Measurements from ENCODE around the gene PAXX.

PAXX gene

GRCh38 chr9:136964833-136965422 lies 27.3 kb upstream of the PAXX start:
- Histone ChIP-seq H3K4me2 (ENCODE audit: low read length, poor library complexity, severe bottlenecking) (no peak overlapping the region), H3K18ac (ENCODE audit: low read depth in 1 of 2, low read length in 2 of 2) (no peak overlapping the region), H2BK120ac (ENCODE audit: low read depth, low read length) (no peak overlapping the region), H2BK5ac (ENCODE audit: low read depth, low read length, poor library complexity, severe bottlenecking) (no peak overlapping the region), H4K91ac (ENCODE audit: low read length) (no peak overlapping the region), H3K14ac (ENCODE audit: low read length in 2 of 2) (peak overlapping the region in 1 of 2 experiments; percentile 22), H3K23ac (ENCODE audit: low read length in 2 of 2) (no peak overlapping the region), H3K9me3 (ENCODE audit: control insufficient read depth, low read length) (no peaks in the 10 kb centered on the region), H2AK5ac (ENCODE audit: low read length, severe bottlenecking) (no peak overlapping the region), H3K4me3 (ENCODE audit: insufficient read depth in 1 of 2, low read depth in 1 of 2, low read length in 2 of 2) (no peak overlapping the region), H3K9ac (ENCODE audit: low read length) (no peak overlapping the region), H3K4ac (ENCODE audit: low read depth in 1 of 2, low read length in 2 of 2) (no peak overlapping the region), H2BK15ac (ENCODE audit: low read depth, poor library complexity, severe bottlenecking) (no peak overlapping the region), H3K4me1 (ENCODE audit: control insufficient read depth, insufficient read depth, low read depth, low read length) (peaks cover 18% of the 10 kb centered on the region), H3K27ac (ENCODE audit: low read length, poor library complexity, severe bottlenecking) (no peak overlapping the region), H4K8ac (ENCODE audit: low read length) (no peak overlapping the region), H2AFZ (ENCODE audit: low read depth, low read length) (no peak overlapping the region), H3K36me3 (ENCODE audit: control insufficient read depth in 1 of 2, insufficient read depth in 2 of 2, low read depth in 1 of 2, low read length in 2 of 2) (no peaks in the 10 kb centered on the region), H2BK12ac (ENCODE audit: low read length in 2 of 2) (no peak overlapping the region), H3K27me3 (ENCODE audit: control insufficient read depth in 1 of 2, insufficient read depth in 1 of 2, low read length in 2 of 2) (peaks cover 0 to 22% of the 10 kb centered on the region in 2 experiments), H3K79me1 (replicated peaks; ENCODE audit: low read length, poor library complexity, severe bottlenecking) (no peaks in the 10 kb centered on the region)
- DNase-seq = no peak
- 93% methylated on average over 26 of the region's 26 CpGs for WGBS

DNA sequence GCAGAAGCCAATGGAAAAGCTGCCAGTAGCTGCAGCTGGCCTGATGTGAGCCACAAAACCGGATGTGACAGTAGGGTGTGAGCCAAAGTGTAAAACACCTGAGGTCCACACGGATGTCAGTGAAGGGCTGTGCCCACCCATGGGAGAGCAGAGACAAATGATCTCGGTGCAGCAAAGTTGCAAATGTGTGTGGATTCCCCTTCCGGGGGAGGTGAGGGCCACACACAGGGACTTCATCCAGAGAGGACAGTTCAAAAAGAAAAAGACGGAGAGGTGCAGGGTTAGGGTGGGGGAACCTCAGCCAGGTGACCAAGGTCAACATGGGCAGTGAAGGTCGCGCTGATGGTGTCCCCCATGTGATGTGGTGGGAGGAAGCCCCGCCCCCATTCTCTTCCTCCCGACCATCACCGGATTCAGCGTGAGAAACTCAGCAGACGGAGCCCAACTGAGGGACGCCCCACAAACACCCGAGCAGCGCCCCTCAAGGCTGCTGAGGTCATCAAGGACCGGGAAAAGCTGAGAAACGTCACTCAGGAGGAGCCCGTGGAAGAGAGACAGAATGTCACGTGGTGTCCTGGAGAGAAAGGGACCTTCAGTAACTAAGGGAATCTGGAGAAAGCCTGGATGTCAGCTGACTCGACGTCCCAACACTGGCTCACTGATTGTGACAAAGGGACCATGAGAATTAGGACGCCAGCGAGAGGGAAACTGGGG lies 26.3 kb upstream of the PAXX start:
- H3K14ac ChIP-seq (ENCODE audit: low read length in 2 of 2) = no peak overlapping the region
- H3K36me3 ChIP-seq (ENCODE audit: control insufficient read depth in 1 of 2, insufficient read depth in 2 of 2, low read depth in 1 of 2, low read length in 2 of 2) = no peaks in the 10 kb centered on the region
- H2BK5ac ChIP-seq (ENCODE audit: low read depth, low read length, poor library complexity, severe bottlenecking) = no peak overlapping the region
- no peak overlapping the region for H3K4ac ChIP-seq (ENCODE audit: low read depth in 1 of 2, low read length in 2 of 2)
- H3K79me1 ChIP-seq (replicated peaks; ENCODE audit: low read length, poor library complexity, severe bottlenecking) = no peaks in the 10 kb centered on the region
- no peak for DNase-seq
- no peaks in the 10 kb centered on the region for H3K9me3 ChIP-seq (ENCODE audit: control insufficient read depth, low read length)
- H3K4me1 ChIP-seq (ENCODE audit: control insufficient read depth, insufficient read depth, low read depth, low read length) = peaks cover 8% of the 10 kb centered on the region
- no peak overlapping the region for H2BK15ac ChIP-seq (ENCODE audit: low read depth, poor library complexity, severe bottlenecking)
- no peak overlapping the region for H3K27ac ChIP-seq (ENCODE audit: low read length, poor library complexity, severe bottlenecking)
- peak overlapping the region in 1 of 2 experiments; percentile 53 for H3K4me3 ChIP-seq (ENCODE audit: insufficient read depth in 1 of 2, low read depth in 1 of 2, low read length in 2 of 2)
- H2BK120ac ChIP-seq (ENCODE audit: low read depth, low read length) = no peak overlapping the region
- peak overlapping the region; percentile 18 for H3K9ac ChIP-seq (ENCODE audit: low read length)
- no peak overlapping the region for H4K91ac ChIP-seq (ENCODE audit: low read length)
- H3K4me2 ChIP-seq (ENCODE audit: low read length, poor library complexity, severe bottlenecking) = no peak overlapping the region
- H2AK5ac ChIP-seq (ENCODE audit: low read length, severe bottlenecking) = no peak overlapping the region
- no peak overlapping the region for H2AFZ ChIP-seq (ENCODE audit: low read depth, low read length)
- H4K8ac ChIP-seq (ENCODE audit: low read length) = no peak overlapping the region
- H3K27me3 ChIP-seq (ENCODE audit: control insufficient read depth in 1 of 2, insufficient read depth in 1 of 2, low read length in 2 of 2) = peaks cover 0 to 28% of the 10 kb centered on the region in 2 experiments
- H3K18ac ChIP-seq (ENCODE audit: low read depth in 1 of 2, low read length in 2 of 2) = no peak overlapping the region
- WGBS = 55% methylated on average over 23 of the region's 23 CpGs
- H2BK12ac ChIP-seq (ENCODE audit: low read length in 2 of 2) = no peak overlapping the region
- no peak overlapping the region for H3K23ac ChIP-seq (ENCODE audit: low read length in 2 of 2)

DNA sequence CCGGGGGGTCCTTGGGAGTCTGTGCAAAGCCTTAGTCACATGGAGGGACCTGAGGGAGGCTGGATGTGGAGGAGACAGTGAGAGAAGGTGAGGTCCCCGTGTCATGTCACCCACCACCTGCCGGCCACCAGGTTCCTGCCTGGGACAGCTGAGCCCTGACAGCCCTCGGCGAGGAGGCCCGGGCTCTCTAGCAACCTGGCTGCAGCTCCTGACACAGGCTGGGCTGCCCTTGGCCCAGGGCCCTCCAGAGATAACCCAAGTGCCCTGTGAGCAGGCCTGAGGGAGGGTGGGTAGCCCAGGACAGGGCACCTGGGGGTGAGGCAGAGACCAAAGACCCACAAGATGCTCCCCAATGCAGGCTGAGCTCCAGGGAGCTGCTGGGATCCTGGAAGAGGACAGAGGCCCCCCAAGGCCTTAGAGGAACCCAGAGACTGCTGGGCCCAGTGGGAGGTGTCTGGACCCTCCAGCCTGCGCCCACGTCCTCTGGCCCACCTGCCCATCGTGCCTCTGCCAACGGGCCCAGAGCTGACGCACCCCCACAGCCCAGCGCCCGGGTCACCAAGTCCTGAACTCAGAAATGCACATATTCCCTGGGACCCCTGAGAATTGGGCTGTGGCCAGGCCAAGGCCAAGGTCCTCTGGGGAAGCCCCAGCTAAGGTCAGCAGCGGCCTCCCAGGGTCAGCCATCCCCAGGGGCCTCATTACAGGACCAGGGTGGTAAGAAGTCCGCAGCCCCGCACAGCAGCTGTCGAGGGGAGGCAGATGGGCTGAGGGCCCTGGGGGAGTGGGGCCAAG lies 23.7 kb upstream of the PAXX start:
- H2AFZ ChIP-seq (ENCODE audit: low read depth, low read length) = no peak overlapping the region
- H4K8ac ChIP-seq (ENCODE audit: low read length) = no peak overlapping the region
- H3K18ac ChIP-seq (ENCODE audit: low read depth in 1 of 2, low read length in 2 of 2) = no peak overlapping the region
- no peak overlapping the region for H2BK15ac ChIP-seq (ENCODE audit: low read depth, poor library complexity, severe bottlenecking)
- WGBS = 91% methylated on average over 16 of the region's 17 CpGs
- H3K4me3 ChIP-seq (ENCODE audit: insufficient read depth in 1 of 2, low read depth in 1 of 2, low read length in 2 of 2) = no peak overlapping the region
- H3K4ac ChIP-seq (ENCODE audit: low read depth in 1 of 2, low read length in 2 of 2) = no peak overlapping the region
- no peak overlapping the region for H2BK120ac ChIP-seq (ENCODE audit: low read depth, low read length)
- peaks cover 0 to 20% of the 10 kb centered on the region in 2 experiments for H3K27me3 ChIP-seq (ENCODE audit: control insufficient read depth in 1 of 2, insufficient read depth in 1 of 2, low read length in 2 of 2)
- H2AK5ac ChIP-seq (ENCODE audit: low read length, severe bottlenecking) = no peak overlapping the region
- H3K4me2 ChIP-seq (ENCODE audit: low read length, poor library complexity, severe bottlenecking) = no peak overlapping the region
- DNase-seq = no peak
- no peak overlapping the region for H3K9ac ChIP-seq (ENCODE audit: low read length)
- no peaks in the 10 kb centered on the region for H3K79me1 ChIP-seq (replicated peaks; ENCODE audit: low read length, poor library complexity, severe bottlenecking)
- H3K14ac ChIP-seq (ENCODE audit: low read length in 2 of 2) = no peak overlapping the region
- H3K4me1 ChIP-seq (ENCODE audit: control insufficient read depth, insufficient read depth, low read depth, low read length) = peaks cover 3% of the 10 kb centered on the region
- no peak overlapping the region for H4K91ac ChIP-seq (ENCODE audit: low read length)
- no peak overlapping the region for H2BK12ac ChIP-seq (ENCODE audit: low read length in 2 of 2)
- no peak overlapping the region for H2BK5ac ChIP-seq (ENCODE audit: low read depth, low read length, poor library complexity, severe bottlenecking)
- H3K9me3 ChIP-seq (ENCODE audit: control insufficient read depth, low read length) = no peaks in the 10 kb centered on the region
- no peak overlapping the region for H3K23ac ChIP-seq (ENCODE audit: low read length in 2 of 2)
- H3K27ac ChIP-seq (ENCODE audit: low read length, poor library complexity, severe bottlenecking) = no peak overlapping the region
- no peaks in the 10 kb centered on the region for H3K36me3 ChIP-seq (ENCODE audit: control insufficient read depth in 1 of 2, insufficient read depth in 2 of 2, low read depth in 1 of 2, low read length in 2 of 2)

DNA sequence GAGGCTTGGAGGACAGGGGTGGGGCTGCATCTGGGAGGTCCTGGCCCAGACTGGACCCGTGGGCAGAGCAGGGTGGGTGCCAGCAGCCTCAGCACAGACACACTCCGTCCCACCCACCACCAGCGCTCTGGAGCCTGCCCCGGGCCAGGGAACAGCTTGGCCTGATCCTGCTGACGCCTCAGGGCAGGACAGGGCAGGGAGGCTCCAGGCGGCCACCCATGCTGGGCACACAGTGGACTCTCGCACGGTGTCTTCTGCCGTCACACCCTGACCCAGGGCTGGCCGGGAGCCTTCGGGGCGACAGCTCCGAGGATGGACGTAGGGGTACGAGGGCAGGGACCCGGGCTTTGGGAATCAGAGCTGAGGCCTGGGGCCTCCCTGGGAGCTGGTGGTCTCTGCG lies 23.1 kb upstream of the PAXX start:
- peaks cover 3% of the 10 kb centered on the region for H3K4me1 ChIP-seq (ENCODE audit: control insufficient read depth, insufficient read depth, low read depth, low read length)
- H3K4ac ChIP-seq (ENCODE audit: low read depth in 1 of 2, low read length in 2 of 2) = no peak overlapping the region
- H4K8ac ChIP-seq (ENCODE audit: low read length) = no peak overlapping the region
- H3K9ac ChIP-seq (ENCODE audit: low read length) = no peak overlapping the region
- H3K4me3 ChIP-seq (ENCODE audit: insufficient read depth in 1 of 2, low read depth in 1 of 2, low read length in 2 of 2) = no peak overlapping the region
- no peak overlapping the region for H3K27ac ChIP-seq (ENCODE audit: low read length, poor library complexity, severe bottlenecking)
- H2BK120ac ChIP-seq (ENCODE audit: low read depth, low read length) = no peak overlapping the region
- no peak overlapping the region for H3K23ac ChIP-seq (ENCODE audit: low read length in 2 of 2)
- no peaks in the 10 kb centered on the region for H3K9me3 ChIP-seq (ENCODE audit: control insufficient read depth, low read length)
- H3K4me2 ChIP-seq (ENCODE audit: low read length, poor library complexity, severe bottlenecking) = no peak overlapping the region
- H3K18ac ChIP-seq (ENCODE audit: low read depth in 1 of 2, low read length in 2 of 2) = no peak overlapping the region
- H3K27me3 ChIP-seq (ENCODE audit: control insufficient read depth in 1 of 2, insufficient read depth in 1 of 2, low read length in 2 of 2) = peaks cover 0 to 20% of the 10 kb centered on the region in 2 experiments
- no peaks in the 10 kb centered on the region for H3K36me3 ChIP-seq (ENCODE audit: control insufficient read depth in 1 of 2, insufficient read depth in 2 of 2, low read depth in 1 of 2, low read length in 2 of 2)
- 93% methylated on average over 17 of the region's 17 CpGs for WGBS
- H2BK5ac ChIP-seq (ENCODE audit: low read depth, low read length, poor library complexity, severe bottlenecking) = no peak overlapping the region
- no peak for DNase-seq
- H4K91ac ChIP-seq (ENCODE audit: low read length) = no peak overlapping the region
- no peak overlapping the region for H2BK15ac ChIP-seq (ENCODE audit: low read depth, poor library complexity, severe bottlenecking)
- H2AK5ac ChIP-seq (ENCODE audit: low read length, severe bottlenecking) = no peak overlapping the region
- no peak overlapping the region for H3K14ac ChIP-seq (ENCODE audit: low read length in 2 of 2)
- H2BK12ac ChIP-seq (ENCODE audit: low read length in 2 of 2) = no peak overlapping the region
- no peak overlapping the region for H2AFZ ChIP-seq (ENCODE audit: low read depth, low read length)
- no peaks in the 10 kb centered on the region for H3K79me1 ChIP-seq (replicated peaks; ENCODE audit: low read length, poor library complexity, severe bottlenecking)

Data from mesenchymal stem cell (in vitro differentiated cells and primary cell).